22Rv1 (cell line): ENCODE data around the gene SPEF2.

Experiments used
- ZFX ChIP-seq: fragments of 450-650 bp; IDR thresholded peaks from 2 replicates; pipeline ENCODE4 v1.6.1; 2017; ENCODE audit warnings: antibody characterized with exemption, borderline replicate concordance
- TF ChIP-seq, protein P1 (sequence below): fragments of 450-650 bp; IDR thresholded peaks from 2 replicates; pipeline ENCODE4 v1.5.1; 2017; ENCODE audit warnings: mild to moderate bottlenecking

DNA sequence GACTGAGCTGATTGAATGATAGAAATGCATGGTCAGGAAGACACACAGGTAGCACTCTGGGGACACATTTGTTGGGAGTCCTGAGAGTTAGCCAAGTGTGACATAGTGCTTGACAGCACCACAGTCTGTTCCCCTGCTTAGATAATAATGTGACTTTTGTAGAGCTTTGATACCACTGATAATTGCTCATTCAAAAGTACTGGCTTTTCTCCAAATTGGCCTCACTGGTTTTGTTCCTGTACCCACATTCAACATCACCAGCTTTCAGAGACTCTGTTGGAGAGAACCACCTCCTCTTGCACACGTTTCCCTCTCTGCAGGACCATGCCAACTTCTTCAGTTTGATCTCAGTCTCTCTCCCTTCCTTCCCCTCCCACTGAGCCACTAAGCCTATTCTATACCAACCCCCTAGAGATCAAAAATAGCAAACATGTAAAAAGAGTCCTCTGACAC lies 186.6 kb downstream of the SPEF2 start:
- TF ChIP-seq, protein P1, sequence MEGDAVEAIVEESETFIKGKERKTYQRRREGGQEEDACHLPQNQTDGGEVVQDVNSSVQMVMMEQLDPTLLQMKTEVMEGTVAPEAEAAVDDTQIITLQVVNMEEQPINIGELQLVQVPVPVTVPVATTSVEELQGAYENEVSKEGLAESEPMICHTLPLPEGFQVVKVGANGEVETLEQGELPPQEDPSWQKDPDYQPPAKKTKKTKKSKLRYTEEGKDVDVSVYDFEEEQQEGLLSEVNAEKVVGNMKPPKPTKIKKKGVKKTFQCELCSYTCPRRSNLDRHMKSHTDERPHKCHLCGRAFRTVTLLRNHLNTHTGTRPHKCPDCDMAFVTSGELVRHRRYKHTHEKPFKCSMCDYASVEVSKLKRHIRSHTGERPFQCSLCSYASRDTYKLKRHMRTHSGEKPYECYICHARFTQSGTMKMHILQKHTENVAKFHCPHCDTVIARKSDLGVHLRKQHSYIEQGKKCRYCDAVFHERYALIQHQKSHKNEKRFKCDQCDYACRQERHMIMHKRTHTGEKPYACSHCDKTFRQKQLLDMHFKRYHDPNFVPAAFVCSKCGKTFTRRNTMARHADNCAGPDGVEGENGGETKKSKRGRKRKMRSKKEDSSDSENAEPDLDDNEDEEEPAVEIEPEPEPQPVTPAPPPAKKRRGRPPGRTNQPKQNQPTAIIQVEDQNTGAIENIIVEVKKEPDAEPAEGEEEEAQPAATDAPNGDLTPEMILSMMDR: no peak
- no peak for TF ChIP-seq ZFX
